Activated naive CD4-positive, alpha-beta T cell treated with anti-CD3 and anti-CD28 coated beads, Interleukin-2, amount 50 U/mL, for 16 hours (primary cell): Measurements from ENCODE around the gene BMP10.

Experiments used
- DNase-seq: peaks from one replicate; pipeline ENCODE4 v3.0.0-alpha.2; 2020

Gene BMP10

GRCh38 chr2:68889500-68889899 lies 18.3 kb upstream of the BMP10 start:
- no peak for DNase-seq

DNA sequence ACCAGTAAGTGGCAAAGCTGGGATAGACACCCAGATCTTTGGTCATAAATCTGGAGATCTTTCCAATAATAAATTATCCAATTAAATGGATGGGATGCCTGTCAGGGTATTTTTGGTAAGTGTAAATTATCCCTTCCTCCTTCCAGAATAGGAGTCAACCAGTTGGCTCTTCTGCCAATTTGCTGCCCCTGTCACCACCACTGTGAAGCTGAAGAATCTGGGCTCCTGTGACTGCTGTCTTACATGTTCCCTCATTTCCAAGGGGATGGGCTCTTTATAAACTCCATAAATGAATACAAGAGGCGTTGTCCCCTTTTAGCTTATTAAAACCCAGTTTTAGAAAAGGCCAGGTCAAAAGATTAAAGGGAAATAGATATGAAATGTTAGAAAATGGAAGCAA lies 17.8 kb upstream of the BMP10 start:
- DNase-seq, result no peak

GRCh38 chr2:68888038-68888704 lies 17.0 kb upstream of the BMP10 start:
- no peak for DNase-seq

DNA sequence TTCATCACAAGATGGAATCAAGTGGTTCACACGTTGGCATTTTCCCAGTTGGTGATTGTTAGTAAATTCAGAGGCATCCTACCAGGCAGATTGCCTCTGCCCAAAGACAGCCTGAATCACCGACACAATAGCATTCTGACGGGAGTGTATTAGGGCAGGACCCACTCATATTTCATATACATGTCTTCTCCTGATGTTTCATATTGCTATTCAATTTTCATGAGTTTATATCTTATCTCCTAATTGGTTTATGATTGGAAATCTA lies 14.5 kb upstream of the BMP10 start:
- no peak for DNase-seq

DNA sequence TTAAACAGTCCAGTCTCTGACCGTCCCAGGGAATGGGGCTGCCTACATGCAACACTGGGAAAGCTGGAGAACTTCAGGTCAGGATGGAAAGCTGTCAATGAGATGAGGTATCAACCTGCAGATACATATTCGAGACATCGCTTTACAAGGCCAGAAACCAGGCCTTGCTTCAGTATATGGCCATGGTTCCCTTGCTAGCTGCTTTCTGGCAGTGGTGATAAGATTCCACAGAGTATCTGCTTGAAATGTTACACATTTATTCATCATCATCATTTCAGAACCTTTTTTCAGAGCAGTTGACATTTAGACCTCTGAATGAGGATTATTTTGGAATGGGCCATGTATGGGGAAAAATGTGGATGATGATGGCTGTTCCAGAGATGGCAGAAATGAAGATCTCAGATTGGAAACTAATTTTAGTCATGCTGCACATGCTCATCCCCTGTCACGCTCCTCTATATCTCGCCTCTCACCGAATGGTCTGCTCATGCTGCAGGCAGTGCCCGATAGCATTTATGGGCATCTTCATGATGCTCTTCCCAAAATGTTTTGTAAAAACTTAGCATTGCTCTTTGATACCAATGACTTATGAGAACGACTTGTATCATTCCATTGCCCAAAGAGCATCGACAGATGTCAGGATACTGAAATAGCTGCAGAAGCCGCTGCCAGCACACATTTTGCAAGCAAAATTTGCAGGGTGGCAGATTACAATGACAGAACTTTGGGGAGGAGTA lies 14.0 kb upstream of the BMP10 start:
- DNase-seq, result no peak

- DNase-seq, result no peak
Measured at GRCh38 chr2:68880213-68880612, 9.0 kb upstream of the BMP10 start.

DNA sequence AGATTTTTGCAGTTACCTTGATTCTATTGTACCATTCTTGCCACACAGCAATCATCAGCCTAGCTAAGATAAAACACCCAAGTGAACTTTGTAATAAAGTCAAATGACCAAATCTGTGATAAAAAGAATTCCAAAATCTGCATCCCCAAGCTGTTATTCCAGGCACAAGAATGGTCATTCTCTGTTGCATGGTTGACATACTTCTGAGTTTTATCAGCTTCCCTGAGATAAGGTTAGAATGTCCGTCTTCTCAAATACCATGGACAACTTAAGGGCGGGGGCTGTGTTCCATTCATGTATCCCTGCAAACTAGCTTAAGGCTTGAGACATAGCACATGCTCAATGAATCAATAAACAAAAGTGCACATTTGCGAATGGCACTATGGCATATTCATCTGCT lies 8.1 kb upstream of the BMP10 start:
- DNase-seq, result no peak

GRCh38 chr2:68878753-68879152 lies 7.6 kb upstream of the BMP10 start:
- no peak for DNase-seq

DNA sequence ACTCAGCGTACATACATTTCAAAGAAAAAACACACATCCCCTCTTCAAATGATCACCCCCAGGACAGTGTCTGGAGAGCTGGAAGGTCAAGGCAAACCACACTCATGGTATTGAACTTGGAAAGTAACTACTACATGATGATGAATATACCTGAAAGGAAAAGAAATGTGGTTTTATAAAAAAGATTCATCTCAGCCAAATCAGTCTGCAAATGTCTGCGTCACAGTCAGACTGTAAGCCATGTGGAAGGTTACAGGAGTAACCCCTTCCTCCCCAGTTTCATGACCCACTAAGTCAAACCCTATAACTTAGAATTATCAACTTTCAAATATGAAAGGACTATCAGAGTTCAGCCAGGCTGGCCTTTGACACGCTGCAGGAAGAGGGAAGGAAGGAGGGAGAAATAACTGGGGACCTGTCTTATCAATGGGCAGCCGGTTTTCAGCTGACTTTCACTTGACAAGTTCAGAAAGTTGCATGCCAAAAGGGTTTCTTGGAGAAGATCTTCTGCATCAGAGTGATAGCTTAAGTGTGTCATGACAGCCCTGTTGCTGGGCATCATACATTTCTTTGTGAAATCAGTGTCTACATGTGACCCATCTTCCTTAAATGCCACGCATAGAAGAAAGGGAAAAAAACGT lies 7.0 kb upstream of the BMP10 start:
- DNase-seq, result no peak

DNA sequence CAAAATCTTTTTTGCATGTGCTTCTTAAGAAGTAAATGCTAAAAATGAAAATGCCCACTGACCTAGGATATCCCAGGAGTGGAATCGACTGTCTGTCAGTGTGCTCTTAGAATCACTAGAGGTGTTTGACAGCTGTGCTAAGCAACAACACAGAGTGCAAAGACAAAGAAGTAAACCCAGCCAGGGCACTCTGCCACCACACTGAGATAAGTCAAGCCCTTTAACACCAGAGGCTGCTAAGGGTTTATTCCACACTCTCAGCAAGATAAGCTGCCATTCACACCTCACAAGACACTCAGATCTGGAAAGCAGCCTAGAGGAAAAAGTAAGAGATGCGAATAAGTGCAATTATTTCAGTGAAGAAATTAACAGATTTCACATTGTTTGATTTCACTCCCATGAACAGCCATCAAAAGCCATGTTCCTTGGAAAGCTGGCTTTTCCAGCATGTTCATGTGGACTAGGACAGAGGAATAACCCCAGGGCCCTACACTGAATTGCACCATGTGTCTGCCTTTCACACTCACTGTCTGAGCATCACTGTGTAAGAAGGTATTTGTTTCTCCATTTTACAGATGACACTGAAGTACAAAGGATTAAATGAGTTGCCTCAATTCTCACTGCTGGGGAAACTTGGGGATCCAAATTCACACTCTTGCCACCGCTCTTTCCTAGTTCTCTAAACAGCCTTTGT lies 6.0 kb upstream of the BMP10 start:
- no peak for DNase-seq

DNA sequence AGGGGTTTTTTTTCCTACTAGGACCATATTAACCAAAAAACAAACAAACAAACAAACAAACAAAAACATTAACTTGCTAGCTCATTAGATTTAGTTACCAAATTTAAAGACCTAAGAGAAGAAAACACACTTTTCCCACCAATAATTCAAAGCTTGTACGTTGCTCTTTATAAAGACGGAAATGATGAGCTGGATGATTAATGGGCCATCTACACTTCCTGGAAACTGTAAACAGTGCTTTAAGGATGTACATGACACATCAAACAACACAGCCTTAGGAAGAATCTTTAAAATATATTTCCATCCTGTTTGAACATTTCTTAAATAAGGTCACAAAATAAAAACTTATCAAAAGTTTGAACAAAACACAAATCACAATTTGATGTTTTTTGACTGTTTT lies 982 bp downstream of the BMP10 start:
- DNase-seq, result no peak

DNA sequence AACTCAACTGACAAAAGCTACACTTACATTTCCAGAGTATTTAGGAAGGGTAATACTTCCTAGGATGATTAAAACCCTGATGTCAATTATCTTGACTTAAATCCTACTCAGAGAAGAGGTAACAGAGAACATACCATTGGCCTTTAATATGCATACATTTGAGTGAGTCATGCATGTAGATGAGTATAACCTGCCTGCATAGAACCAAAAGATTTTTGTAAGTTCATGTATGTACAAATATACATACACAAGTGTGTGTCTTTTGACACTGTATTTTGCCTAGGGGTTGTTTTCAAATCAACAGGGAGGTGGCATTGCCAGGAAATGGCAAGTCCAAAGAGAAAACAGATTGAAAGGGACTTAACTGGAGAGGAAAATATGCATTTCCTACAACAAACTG lies 6.1 kb downstream of the BMP10 start:
- no peak for DNase-seq

- DNase-seq, result no peak
Measured at GRCh38 chr2:68863996-68864395, 7.2 kb downstream of the BMP10 start.

- no peak for DNase-seq
Measured at GRCh38 chr2:68862889-68863288, 8.3 kb downstream of the BMP10 start.

DNA sequence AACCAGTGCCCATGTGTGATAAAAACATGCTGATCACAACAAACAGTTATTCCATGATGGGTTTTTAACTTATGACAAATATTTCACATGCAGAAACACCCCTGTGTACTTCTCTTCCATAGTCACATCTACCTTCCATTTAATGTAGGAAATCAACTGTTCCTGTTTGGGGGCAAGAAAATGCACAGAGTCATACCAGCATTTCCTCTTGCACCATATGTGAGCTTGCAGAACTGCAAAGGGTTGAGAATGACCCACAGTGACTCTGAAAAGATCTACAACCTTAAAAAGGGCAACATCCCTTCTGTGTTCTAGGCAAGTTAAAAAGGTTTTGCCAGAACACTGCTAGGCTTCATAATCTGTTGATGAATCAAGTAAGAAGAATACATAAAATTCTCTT lies 9.9 kb downstream of the BMP10 start:
- no peak for DNase-seq

GRCh38 chr2:68860111-68860510 lies 11.1 kb downstream of the BMP10 start:
- no peak for DNase-seq

GRCh38 chr2:68857855-68858456 lies 13.2 kb downstream of the BMP10 start:
- no peak for DNase-seq

GRCh38 chr2:68857202-68857845 lies 13.9 kb downstream of the BMP10 start:
- DNase-seq, result no peak

GRCh38 chr2:68855550-68855949 lies 15.6 kb downstream of the BMP10 start:
- no peak for DNase-seq

GRCh38 chr2:68854476-68854875 lies 16.7 kb downstream of the BMP10 start:
- DNase-seq, result no peak

DNA sequence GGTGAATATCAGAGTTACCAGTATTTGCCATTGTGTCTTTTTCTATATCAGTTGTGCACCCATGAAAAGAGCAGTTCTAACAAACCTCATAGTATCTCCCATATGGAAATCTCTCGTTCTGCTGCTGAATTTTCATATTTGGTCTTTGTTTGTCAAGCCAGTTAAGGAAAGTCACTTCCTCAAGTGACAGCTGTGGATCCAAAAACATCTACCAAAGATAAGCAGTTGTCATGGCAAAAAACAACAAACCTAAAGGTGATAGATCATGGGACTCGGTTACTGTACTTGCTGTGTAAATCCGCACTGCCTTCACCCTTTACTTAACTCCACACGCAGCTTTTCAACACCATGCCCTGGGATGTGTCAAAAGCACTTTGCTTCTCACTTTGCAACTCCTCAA lies 17.3 kb downstream of the BMP10 start:
- DNase-seq, result no peak

DNA sequence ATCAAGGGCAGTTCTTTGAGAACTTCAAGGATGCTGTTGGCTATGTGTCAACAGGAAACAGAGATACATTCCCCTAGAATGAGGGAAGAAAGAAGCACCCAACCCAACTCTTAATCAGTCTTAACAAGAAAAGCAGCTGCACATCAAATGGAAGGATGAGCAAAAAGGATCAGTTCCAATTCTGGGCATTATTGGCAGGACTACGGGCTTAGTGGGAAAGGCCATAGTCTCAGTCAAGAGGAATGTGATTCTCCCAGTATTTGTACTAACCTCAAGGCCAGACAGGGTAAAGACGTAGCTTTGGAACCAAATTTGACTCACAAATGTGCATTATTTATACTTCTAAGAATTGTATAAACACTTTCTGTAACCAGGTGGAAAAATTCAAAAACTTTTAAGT lies 18.2 kb downstream of the BMP10 start:
- no peak for DNase-seq

GRCh38 chr2:68850524-68850923 lies 20.7 kb downstream of the BMP10 start:
- DNase-seq, result no peak
